Neural progenitor cell (in vitro differentiated cells): ENCODE measurements around the gene ASNSD1. TPM values are rescaled to one million over a fixed set of nuclear protein-coding genes. Genes with fewer than 3 reads are reported as not detected.

Experiments
- DNase-seq: peaks from one replicate; pipeline ENCODE4 v3.0.0-alpha.2; 2016; ENCODE audit warnings: low spot score
- H2AFZ ChIP-seq: fragments of 200-600 bp; sonication (generic); replicated peaks from 2 replicates; pipeline ENCODE4 v1.6.1; 2016; ENCODE audit warnings: antibody characterized with exemption
- H3F3A ChIP-seq: fragments of 200-600 bp; sonication (generic); 2 replicates; pipeline ENCODE4 v1.6.1; 2016; ENCODE audit warnings: antibody characterized with exemption, low read depth
- H3K27ac ChIP-seq: fragments of 200-600 bp; sonication (generic); 2 replicates; pipeline ENCODE4 v1.5.1; 2016; ENCODE audit warnings: mild to moderate bottlenecking
- H3K27me3 ChIP-seq: fragments of 200-600 bp; sonication (generic); 2 replicates; pipeline ENCODE4 v1.6.1; 2016; ENCODE audit warnings: mild to moderate bottlenecking, moderate library complexity
- H3K36me3 ChIP-seq: fragments of 200-600 bp; sonication (generic); 2 replicates; pipeline ENCODE4 v1.5.1; 2016
- H3K4me1 ChIP-seq: fragments of 200-600 bp; sonication (generic); 2 replicates; pipeline ENCODE4 v1.6.1; 2016; ENCODE audit warnings: mixed run types
- H3K4me2 ChIP-seq: fragments of 200-600 bp; sonication (generic); 2 replicates; pipeline ENCODE4 v1.6.1; 2016
- H3K4me3 ChIP-seq: fragments of 200-600 bp; sonication (generic); 2 replicates; pipeline ENCODE4 v1.5.1; 2016
- H3K79me2 ChIP-seq: fragments of 200-600 bp; sonication (generic); 2 replicates; pipeline ENCODE4 v1.6.1; 2016; ENCODE audit warnings: low read depth
- H3K9ac ChIP-seq: fragments of 200-600 bp; sonication (generic); 2 replicates; pipeline ENCODE4 v1.6.1; 2016
- H3K9me3 ChIP-seq: fragments of 200-600 bp; sonication (generic); 2 replicates; pipeline ENCODE4 v1.5.1; 2016; ENCODE audit warnings: low read depth
- H4K20me1 ChIP-seq: fragments of 200-600 bp; sonication (generic); 2 replicates; pipeline ENCODE4 v1.6.1; 2016; ENCODE audit warnings: low read depth
- H3K27ac Mint-ChIP-seq: 3 replicates; pipeline ENCODE4 v1.8.0; 2021; ENCODE audit warnings: mixed read lengths
- H3K27me3 Mint-ChIP-seq: 2 replicates; pipeline ENCODE4 v1.8.0; 2022; ENCODE audit warnings: low read depth, mild to moderate bottlenecking, inconsistent platforms, moderate library complexity, mixed read lengths; ENCODE audit not compliant: insufficient read depth
- H3K36me3 Mint-ChIP-seq: 3 replicates; pipeline ENCODE4 v1.8.0; 2021; ENCODE audit warnings: mixed read lengths
- H3K4me1 Mint-ChIP-seq: 3 replicates; pipeline ENCODE4 v1.8.0; 2021; ENCODE audit warnings: mixed read lengths
- H3K4me3 Mint-ChIP-seq: 3 replicates; pipeline ENCODE4 v1.8.0; 2021; ENCODE audit warnings: mild to moderate bottlenecking, moderate library complexity, mixed read lengths
- H3K9me3 Mint-ChIP-seq: 3 replicates; pipeline ENCODE4 v1.8.0; 2020; ENCODE audit warnings: mixed read lengths
- EZH2 ChIP-seq: fragments of 200-600 bp; sonication (generic); IDR thresholded peaks from 2 replicates; pipeline ENCODE4 v1.6.1; 2017; ENCODE audit warnings: antibody characterized with exemption, mild to moderate bottlenecking, moderate library complexity
- EZH2phosphoT487 ChIP-seq: fragments of 200-600 bp; sonication (generic); IDR thresholded peaks from 2 replicates; pipeline ENCODE4 v1.6.1; 2017; ENCODE audit warnings: antibody characterized with exemption
- total RNA-seq: library from RNA; depleted of rRNA; stranded (reverse); fragments of >200 nt; gene quantifications from 2 replicates; pipeline ENCODE4 v1.2.3, GENCODE V29; 2015; ENCODE audit warnings: low replicate concordance
- TF ChIP-seq, protein P1 (sequence below): fragments of 200-600 bp; sonication (generic); IDR thresholded peaks from 2 replicates; pipeline ENCODE4 v1.5.1; 2017; ENCODE audit warnings: antibody characterized with exemption, mild to moderate bottlenecking

The ASNSD1 gene
- 61.3 and 100 TPM in 2 replicates for total RNA-seq

GRCh38 chr2:189661148-189661956, at the start of gene ASNSD1:
Gene ASNSD1, plus strand, starts transcription at chr2:189661459. Its CDS starts 4,674 bp downstream, at chr2:189666133.
- no peaks in the 10 kb centered on the region for H3K27me3 Mint-ChIP-seq
- Histone ChIP-seq H4K20me1 (peaks cover 3% of the 10 kb centered on the region), H3K79me2 (peaks cover 42% of the 10 kb centered on the region), H3F3A (no peaks in the 10 kb centered on the region), H3K27me3 (no peaks in the 10 kb centered on the region), H2AFZ (peak within 1 kb of the TSS; percentile 88), H3K4me1 (peaks cover 6% of the 10 kb centered on the region), H3K4me2 (peak within 1 kb of the TSS; percentile 94), H3K9ac (peak within 1 kb of the TSS; percentile 90), H3K36me3 (no peaks in the 10 kb centered on the region), H3K4me3 (peak within 1 kb of the TSS; percentile 84), H3K9me3 (no peaks in the 10 kb centered on the region), H3K27ac (no peak within 1 kb of the TSS)
- no peak within 1 kb of the TSS for H3K27ac Mint-ChIP-seq
- H3K4me3 Mint-ChIP-seq = no peak within 1 kb of the TSS
- TF ChIP-seq, protein P1, sequence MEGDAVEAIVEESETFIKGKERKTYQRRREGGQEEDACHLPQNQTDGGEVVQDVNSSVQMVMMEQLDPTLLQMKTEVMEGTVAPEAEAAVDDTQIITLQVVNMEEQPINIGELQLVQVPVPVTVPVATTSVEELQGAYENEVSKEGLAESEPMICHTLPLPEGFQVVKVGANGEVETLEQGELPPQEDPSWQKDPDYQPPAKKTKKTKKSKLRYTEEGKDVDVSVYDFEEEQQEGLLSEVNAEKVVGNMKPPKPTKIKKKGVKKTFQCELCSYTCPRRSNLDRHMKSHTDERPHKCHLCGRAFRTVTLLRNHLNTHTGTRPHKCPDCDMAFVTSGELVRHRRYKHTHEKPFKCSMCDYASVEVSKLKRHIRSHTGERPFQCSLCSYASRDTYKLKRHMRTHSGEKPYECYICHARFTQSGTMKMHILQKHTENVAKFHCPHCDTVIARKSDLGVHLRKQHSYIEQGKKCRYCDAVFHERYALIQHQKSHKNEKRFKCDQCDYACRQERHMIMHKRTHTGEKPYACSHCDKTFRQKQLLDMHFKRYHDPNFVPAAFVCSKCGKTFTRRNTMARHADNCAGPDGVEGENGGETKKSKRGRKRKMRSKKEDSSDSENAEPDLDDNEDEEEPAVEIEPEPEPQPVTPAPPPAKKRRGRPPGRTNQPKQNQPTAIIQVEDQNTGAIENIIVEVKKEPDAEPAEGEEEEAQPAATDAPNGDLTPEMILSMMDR = peak; percentile 99
- no peak for TF ChIP-seq EZH2
- peak; percentile 100 for DNase-seq
- peaks cover 5% of the 10 kb centered on the region for H3K36me3 Mint-ChIP-seq
- H3K4me1 Mint-ChIP-seq = peaks cover 7% of the 10 kb centered on the region
- H3K9me3 Mint-ChIP-seq = no peaks in the 10 kb centered on the region

DNA sequence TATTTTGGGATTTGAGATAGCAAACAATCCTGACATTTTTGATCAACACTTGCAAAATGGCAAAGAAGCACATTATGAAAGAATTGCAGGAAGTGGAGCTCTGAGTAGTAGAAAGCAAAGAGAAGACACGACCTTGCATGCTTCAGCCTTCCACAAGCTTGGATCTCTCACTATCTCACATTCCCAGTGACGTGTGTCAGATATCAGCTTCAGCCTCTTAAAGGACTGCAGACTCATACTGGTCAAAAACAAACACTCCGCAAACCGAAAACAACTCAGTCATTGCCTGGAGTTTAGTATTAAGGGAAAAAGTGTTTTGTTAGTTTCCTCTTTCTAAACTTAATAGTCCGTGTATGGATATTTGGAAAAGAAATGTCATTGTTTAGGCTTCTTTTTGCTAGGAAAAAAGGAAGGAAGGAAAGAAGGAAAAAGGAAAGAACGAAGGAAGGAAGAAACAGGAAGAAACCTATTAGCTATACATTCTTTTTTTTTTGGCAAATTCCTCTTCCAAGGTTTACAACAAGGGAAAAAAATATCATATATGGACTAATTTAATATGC, 48.1 kb upstream of the ASNSD1 start:
- H3K4me1 ChIP-seq = no peaks in the 10 kb centered on the region
- H3K27ac ChIP-seq = no peak overlapping the region
- H2AFZ ChIP-seq = no peak overlapping the region
- H3K4me3 ChIP-seq = no peak overlapping the region
- H4K20me1 ChIP-seq = no peaks in the 10 kb centered on the region
- no peaks in the 10 kb centered on the region for H3K79me2 ChIP-seq
- Mint-ChIP-seq H3K4me3 (no peak overlapping the region), H3K27ac (no peak overlapping the region), H3K9me3 (no peaks in the 10 kb centered on the region), H3K27me3 (no peaks in the 10 kb centered on the region), H3K4me1 (no peaks in the 10 kb centered on the region), H3K36me3 (no peaks in the 10 kb centered on the region)
- no peaks in the 10 kb centered on the region for H3K27me3 ChIP-seq
- TF ChIP-seq, protein P1 = no peak
- no peak for TF ChIP-seq EZH2
- H3K9me3 ChIP-seq = no peaks in the 10 kb centered on the region
- DNase-seq = no peak
- no peak overlapping the region for H3K9ac ChIP-seq
- H3K36me3 ChIP-seq = no peaks in the 10 kb centered on the region
- H3F3A ChIP-seq = no peaks in the 10 kb centered on the region
- H3K4me2 ChIP-seq = no peak overlapping the region

DNA sequence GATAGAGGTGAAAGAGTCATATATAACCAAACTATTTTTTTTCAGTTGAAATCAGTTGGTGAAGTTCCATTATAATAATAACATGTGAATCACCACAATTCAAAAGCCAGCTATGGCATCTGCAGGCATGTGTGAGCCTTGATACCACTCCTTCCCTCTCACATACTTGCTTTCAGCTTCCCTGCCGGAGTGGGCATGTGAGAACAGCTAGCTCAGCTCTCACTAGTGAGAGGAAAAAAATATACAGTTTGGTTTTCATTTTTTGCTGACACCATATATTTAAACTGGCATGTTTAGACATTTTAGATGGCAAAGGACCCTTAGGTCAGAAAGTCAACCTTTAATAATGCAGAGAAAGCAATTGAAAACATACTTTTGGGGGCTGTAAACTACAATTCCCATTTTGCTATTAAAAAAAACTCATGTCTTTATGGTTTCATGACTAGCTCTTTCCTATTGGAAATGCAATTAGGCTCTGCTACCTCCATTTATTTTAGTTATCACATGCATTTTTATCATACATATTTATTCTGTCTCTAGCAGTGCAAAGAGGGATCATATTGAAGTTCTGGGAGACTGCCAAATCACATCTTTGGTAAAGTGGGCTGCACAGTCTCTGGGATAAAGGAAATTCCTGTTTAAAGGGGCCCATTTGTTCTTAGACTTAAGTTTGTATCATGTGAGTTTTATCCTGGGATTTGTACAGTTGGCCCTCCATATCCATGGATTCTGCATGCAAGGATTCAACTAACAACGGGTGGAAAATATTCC, 47.4 kb upstream of the ASNSD1 start:
- H3K27ac Mint-ChIP-seq = no peak overlapping the region
- Histone ChIP-seq H3K36me3 (no peaks in the 10 kb centered on the region), H3F3A (no peaks in the 10 kb centered on the region), H3K9me3 (no peaks in the 10 kb centered on the region), H3K27me3 (no peaks in the 10 kb centered on the region), H2AFZ (no peak overlapping the region), H4K20me1 (no peaks in the 10 kb centered on the region), H3K79me2 (no peaks in the 10 kb centered on the region), H3K9ac (no peak overlapping the region), H3K4me1 (no peaks in the 10 kb centered on the region), H3K4me3 (no peak overlapping the region), H3K27ac (no peak overlapping the region), H3K4me2 (no peak overlapping the region)
- TF ChIP-seq, protein P1 = no peak
- TF ChIP-seq EZH2phosphoT487 (no peak), EZH2 (no peak)
- H3K27me3 Mint-ChIP-seq = no peaks in the 10 kb centered on the region
- no peak overlapping the region for H3K4me3 Mint-ChIP-seq
- no peaks in the 10 kb centered on the region for H3K9me3 Mint-ChIP-seq
- no peaks in the 10 kb centered on the region for H3K4me1 Mint-ChIP-seq
- DNase-seq = no peak
- H3K36me3 Mint-ChIP-seq = no peaks in the 10 kb centered on the region
